Prostate gland (tissue), 2 donors: ENCODE results near the gene TMEM158. TPM values are rescaled to one million over a fixed set of nuclear protein-coding genes. Genes with fewer than 3 reads are reported as not detected.
A peak's percentile ranks its signal among the peaks of the same experiment; 100 is the strongest.

Experiments
- DNase-seq: peaks from one replicate; pipeline ENCODE4 v3.0.0-alpha.2; 2019; ENCODE audit warnings: low spot score
- H3K27ac ChIP-seq, 2 donors: fragments of 200-600 bp; sonication (generic); 2 replicates each; pipeline ENCODE4 v1.5.1; 2017 to 2019
- H3K27me3 ChIP-seq: fragments of 200-600 bp; sonication (generic); replicated peaks from 2 replicates; pipeline ENCODE4 v1.5.1; 2019; ENCODE audit not compliant: insufficient read depth
- H3K36me3 ChIP-seq, 2 donors: fragments of 200-600 bp; sonication (generic); 1 replicate in 1 of 2; 2 replicates in 1 of 2; pipeline versions ENCODE4 v1.5.1 to v1.8.1; 2017 to 2019
- H3K4me1 ChIP-seq: fragments of 200-600 bp; sonication (generic); replicated peaks from 2 replicates; pipeline ENCODE4 v1.5.1; 2019
- H3K4me3 ChIP-seq, 2 donors: fragments of 200-600 bp; sonication (generic); 2 replicates each; pipeline ENCODE4 v1.5.1; 2017 to 2019
- H3K9me3 ChIP-seq: fragments of 200-600 bp; sonication (generic); 2 replicates; pipeline ENCODE4 v1.5.1; 2017
- POLR2A ChIP-seq: fragments of 450-650 bp; IDR thresholded peaks from one replicate; pipeline ENCODE4 v1.6.1; 2016; ENCODE audit warnings: antibody characterized with exemption, mild to moderate bottlenecking
- POLR2AphosphoS5 ChIP-seq: sonication (generic); formaldehyde crosslinking; IDR thresholded peaks from one replicate; pipeline ENCODE4 v1.6.1; 2017; ENCODE audit warnings: antibody characterized with exemption
- WGBS: methylation state at CpG from one replicate; pipeline ENCODE4 v1.1.5; 2018; 5-methylcytosine and 5-hydroxymethylcytosine counted together
- intact Hi-C: fragments of 100-400 bp; cut with DNase I; formaldehyde crosslinking; loops from one replicate; pipeline ENCODE4 v1.14.2; 2022
- total RNA-seq, 2 donors: library from RNA; depleted of rRNA; stranded (reverse); fragments of >200 nt; gene quantifications; one replicate each; pipeline ENCODE4 v1.1.0, GENCODE V29; 2016
- TF ChIP-seq, protein P1 (sequence below), 4 experiments: fragments of 200-600 bp in 2 of 4; fragments of 450-650 bp in 2 of 4; sonication (generic) in 2 of 4; IDR thresholded peaks; 1 replicate in 3 of 4; 2 replicates in 1 of 4; pipeline ENCODE4 v1.5.1; 2016 to 2019; ENCODE audit warnings: antibody characterized with exemption in 4 of 4, mild to moderate bottlenecking in 2 of 4, moderate library complexity in 2 of 4

TMEM158 gene
- total RNA-seq, 2 donors from 2014 or later, result 3.6 to 20.8 TPM

- H3K9me3 ChIP-seq, result no peaks in the 10 kb centered on the region
- WGBS, result 80% methylated on average over 10 of the region's 10 CpGs
- DNase-seq, result no peak
- TF ChIP-seq POLR2A, result no peak
- no peak for TF ChIP-seq POLR2AphosphoS5
- TF ChIP-seq, protein P1, sequence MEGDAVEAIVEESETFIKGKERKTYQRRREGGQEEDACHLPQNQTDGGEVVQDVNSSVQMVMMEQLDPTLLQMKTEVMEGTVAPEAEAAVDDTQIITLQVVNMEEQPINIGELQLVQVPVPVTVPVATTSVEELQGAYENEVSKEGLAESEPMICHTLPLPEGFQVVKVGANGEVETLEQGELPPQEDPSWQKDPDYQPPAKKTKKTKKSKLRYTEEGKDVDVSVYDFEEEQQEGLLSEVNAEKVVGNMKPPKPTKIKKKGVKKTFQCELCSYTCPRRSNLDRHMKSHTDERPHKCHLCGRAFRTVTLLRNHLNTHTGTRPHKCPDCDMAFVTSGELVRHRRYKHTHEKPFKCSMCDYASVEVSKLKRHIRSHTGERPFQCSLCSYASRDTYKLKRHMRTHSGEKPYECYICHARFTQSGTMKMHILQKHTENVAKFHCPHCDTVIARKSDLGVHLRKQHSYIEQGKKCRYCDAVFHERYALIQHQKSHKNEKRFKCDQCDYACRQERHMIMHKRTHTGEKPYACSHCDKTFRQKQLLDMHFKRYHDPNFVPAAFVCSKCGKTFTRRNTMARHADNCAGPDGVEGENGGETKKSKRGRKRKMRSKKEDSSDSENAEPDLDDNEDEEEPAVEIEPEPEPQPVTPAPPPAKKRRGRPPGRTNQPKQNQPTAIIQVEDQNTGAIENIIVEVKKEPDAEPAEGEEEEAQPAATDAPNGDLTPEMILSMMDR (IDR thresholded peaks at IDR 0.05), result no peak
- no peaks in the 10 kb centered on the region for H3K36me3 ChIP-seq
- no peak overlapping the region for H3K4me3 ChIP-seq
- no peaks in the 10 kb centered on the region for H3K4me1 ChIP-seq
- H3K27ac ChIP-seq, result no peak overlapping the region
- no peaks in the 10 kb centered on the region for H3K27me3 ChIP-seq
- intact Hi-C loops, result loop anchor here (5.0 kb wide), 1 partner anchor 35 kb away; no protein-coding TSS in a partner anchor
These were observed 14.0 kb downstream of the TMEM158 start for GRCh38 chr3:45212095-45212468.

GRCh38 chr3:45211466-45212094 lies 14.5 kb downstream of the TMEM158 start:
- H3K27ac ChIP-seq, result no peak overlapping the region
- intact Hi-C loops, result loop anchor here (2.0 to 5.0 kb wide), 2 partner anchors 34 to 171 kb away; no protein-coding TSS in a partner anchor
- no peaks in the 10 kb centered on the region for H3K4me1 ChIP-seq
- whole genome bisulfite sequencing, result 49% methylated on average over 11 of the region's 11 CpGs
- H3K36me3 ChIP-seq, result no peaks in the 10 kb centered on the region
- TF ChIP-seq POLR2A, result no peak
- TF ChIP-seq POLR2AphosphoS5, result no peak
- TF ChIP-seq, protein P1 (IDR thresholded peaks at IDR 0.05), result no peak
- DNase-seq, result no peak
- H3K27me3 ChIP-seq, result no peaks in the 10 kb centered on the region
- no peak overlapping the region for H3K4me3 ChIP-seq
- H3K9me3 ChIP-seq, result no peaks in the 10 kb centered on the region

DNA sequence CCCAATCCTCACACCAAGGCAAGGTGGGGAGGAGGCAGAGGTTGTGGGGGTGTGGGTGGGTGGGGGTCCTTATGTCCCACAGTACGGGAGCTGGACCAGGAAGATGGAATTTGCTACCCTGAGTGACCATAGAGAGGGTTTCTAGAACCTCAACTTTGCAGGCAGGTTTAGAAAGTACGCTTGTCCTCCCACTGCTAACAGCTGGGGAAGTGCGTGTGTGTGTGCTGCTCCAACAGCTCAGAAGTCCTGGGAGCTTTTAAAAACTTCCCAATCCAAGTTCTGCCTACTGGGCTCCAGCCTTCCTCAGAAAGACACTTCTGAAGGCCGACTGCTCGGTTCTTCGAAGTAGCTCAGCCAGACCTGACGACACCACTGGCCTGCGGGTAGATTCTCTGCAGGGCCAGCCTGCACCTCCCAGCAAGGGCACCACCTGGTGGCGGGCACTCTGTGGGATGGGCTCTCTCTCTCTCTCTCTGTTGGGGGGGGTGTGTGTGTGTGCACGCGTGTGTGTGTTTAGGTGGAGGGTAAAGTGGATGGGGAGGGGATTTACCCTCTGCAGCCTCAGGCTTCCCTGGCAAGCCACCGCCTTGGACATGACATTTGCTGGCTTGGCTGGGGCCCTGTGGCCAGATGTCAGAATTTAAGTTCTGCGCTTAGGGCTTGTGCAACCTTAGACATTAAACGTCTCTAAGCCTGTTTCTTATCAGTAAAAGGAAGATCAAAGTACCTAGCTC lies 15.6 kb downstream of the TMEM158 start:
- TF ChIP-seq POLR2A (no peak), POLR2AphosphoS5 (peak; percentile 38)
- TF ChIP-seq, protein P1 (IDR thresholded peaks at IDR 0.05), result peak; percentile 56 to 96 (median 92)
- intact Hi-C loops, result loop anchor here (2.0 to 5.0 kb wide), 2 partner anchors 33 to 170 kb away; no protein-coding TSS in a partner anchor
- no peaks in the 10 kb centered on the region for H3K36me3 ChIP-seq
- 23% methylated on average over 14 of the region's 14 CpGs for WGBS
- no peak overlapping the region for H3K4me3 ChIP-seq
- no peak overlapping the region for H3K27ac ChIP-seq
- H3K4me1 ChIP-seq, result no peaks in the 10 kb centered on the region
- no peaks in the 10 kb centered on the region for H3K9me3 ChIP-seq
- DNase-seq, result peak; percentile 83
- no peaks in the 10 kb centered on the region for H3K27me3 ChIP-seq

GRCh38 chr3:45209526-45209925 lies 16.6 kb downstream of the TMEM158 start:
- Histone ChIP-seq H3K4me1 (no peaks in the 10 kb centered on the region), H3K36me3 (no peaks in the 10 kb centered on the region), H3K4me3 (no peak overlapping the region), H3K27me3 (no peaks in the 10 kb centered on the region), H3K27ac (no peak overlapping the region), H3K9me3 (no peaks in the 10 kb centered on the region)
- TF ChIP-seq POLR2A (no peak), POLR2AphosphoS5 (no peak)
- TF ChIP-seq, protein P1 (IDR thresholded peaks at IDR 0.05), result no peak
- intact Hi-C loops, result no loop called here
- DNase-seq, result no peak
- 78% methylated on average over 3 of the region's 3 CpGs for WGBS
